ENCODE data around the gene MSH2. TPM values are rescaled to one million over a fixed set of nuclear protein-coding genes. Genes with fewer than 3 reads are reported as not detected.
A peak's percentile ranks its signal among the peaks of the same experiment; 100 is the strongest.

Gene MSH2
- total and polyA plus RNA-seq, 10 donors, result 7.1 to 19.4 (median 15.5) TPM

DNA sequence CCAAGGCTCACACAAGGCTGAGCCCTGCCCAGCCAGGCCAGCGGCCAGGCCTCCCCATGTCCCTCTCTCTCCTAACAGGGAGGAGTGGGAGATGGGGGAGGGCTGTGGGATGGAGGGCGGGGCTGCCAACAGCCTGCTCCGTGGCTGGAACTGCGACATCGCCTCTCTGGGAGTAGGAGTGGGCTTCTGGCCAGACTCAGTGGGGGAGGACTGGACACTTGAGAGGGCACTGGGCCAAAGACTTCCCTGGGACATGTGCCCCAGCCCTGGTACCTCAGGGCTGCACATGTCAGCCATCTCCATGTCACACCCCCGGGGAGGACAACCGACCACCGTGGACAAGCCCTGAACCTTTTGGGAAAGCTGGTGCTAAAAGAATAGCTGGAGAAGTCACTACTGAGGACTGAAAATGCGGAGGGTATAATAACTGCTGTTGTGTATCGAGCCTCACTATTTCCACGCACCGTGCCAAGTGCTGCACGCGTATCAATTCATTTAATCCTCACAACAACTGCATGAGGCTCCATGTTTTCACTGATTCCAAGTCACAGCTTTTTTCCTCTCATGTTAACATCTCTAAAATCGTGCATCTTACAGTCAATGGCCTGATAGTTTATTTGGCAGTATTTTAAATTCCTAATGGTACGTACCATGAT is 127.3 kb downstream of the MSH2 start:
- intact Hi-C loops (cut with DNase I; ENCODE audit: low total_unique reads), result no loop called here
- Histone ChIP-seq H3K4me3 (no peak overlapping the region), H3K9me3 (no peaks in the 10 kb centered on the region), H3K4me1 (no peaks in the 10 kb centered on the region), H3K36me3 (no peaks in the 10 kb centered on the region), H3K27ac (no peak overlapping the region), H3K27me3 (replicated peaks in 1 of 7) (no peaks in the 10 kb centered on the region)
- WGBS, 5 donors, result 75 to 92% (median 81%) methylated on average over 14 to 16 of the region's 16 CpGs
- TF ChIP-seq POLR2A (IDR thresholded peaks at IDR 0.05) (no peak), POLR2AphosphoS5 (IDR thresholded peaks at IDR 0.05) (peak in 1 of 3 donors; percentile 13)
- TF ChIP-seq, protein P1, sequence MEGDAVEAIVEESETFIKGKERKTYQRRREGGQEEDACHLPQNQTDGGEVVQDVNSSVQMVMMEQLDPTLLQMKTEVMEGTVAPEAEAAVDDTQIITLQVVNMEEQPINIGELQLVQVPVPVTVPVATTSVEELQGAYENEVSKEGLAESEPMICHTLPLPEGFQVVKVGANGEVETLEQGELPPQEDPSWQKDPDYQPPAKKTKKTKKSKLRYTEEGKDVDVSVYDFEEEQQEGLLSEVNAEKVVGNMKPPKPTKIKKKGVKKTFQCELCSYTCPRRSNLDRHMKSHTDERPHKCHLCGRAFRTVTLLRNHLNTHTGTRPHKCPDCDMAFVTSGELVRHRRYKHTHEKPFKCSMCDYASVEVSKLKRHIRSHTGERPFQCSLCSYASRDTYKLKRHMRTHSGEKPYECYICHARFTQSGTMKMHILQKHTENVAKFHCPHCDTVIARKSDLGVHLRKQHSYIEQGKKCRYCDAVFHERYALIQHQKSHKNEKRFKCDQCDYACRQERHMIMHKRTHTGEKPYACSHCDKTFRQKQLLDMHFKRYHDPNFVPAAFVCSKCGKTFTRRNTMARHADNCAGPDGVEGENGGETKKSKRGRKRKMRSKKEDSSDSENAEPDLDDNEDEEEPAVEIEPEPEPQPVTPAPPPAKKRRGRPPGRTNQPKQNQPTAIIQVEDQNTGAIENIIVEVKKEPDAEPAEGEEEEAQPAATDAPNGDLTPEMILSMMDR (IDR thresholded peaks at IDR 0.05 in 8 of 11, conservative IDR thresholded peaks at IDR 0.05 in 3 of 11), result no peak
- no peak for DNase-seq

DNA sequence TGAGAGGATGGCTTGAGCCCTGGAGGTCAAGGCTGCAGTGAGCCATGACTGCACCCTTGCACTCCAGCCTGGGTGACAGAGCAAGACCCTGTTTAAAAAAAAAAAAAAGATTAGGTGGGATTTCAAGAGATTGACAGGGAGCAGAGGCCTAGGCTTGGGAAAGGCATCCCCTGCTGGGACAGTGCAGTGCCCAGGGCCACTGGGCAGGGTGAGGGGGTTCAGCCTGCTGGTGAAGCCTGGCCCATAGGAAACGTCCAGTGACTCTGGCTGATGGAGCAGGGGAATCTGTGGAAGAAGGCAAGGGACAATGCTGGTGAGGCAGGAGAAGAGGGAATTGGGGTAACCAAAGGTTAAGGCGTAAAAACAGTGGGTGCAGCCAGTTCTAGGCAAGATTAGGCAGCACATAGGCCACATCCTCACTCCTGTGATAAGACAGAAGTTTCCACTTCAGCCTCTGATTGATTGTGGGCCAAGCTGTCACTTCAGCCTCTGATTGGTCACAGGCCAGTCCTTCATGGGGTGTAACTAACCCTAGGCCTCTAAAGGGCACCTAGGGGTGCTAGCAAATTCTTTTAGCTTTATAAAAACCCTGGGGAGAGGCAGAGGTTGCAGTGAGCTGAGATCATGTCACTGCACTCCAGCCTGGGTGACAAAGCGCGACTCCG is 128.6 kb downstream of the MSH2 start:
- H3K9me3 ChIP-seq, result no peaks in the 10 kb centered on the region
- H3K4me1 ChIP-seq, result peaks cover 0 to 10% (median 0%) of the 10 kb centered on the region in 6 donors
- no peaks in the 10 kb centered on the region for H3K27me3 ChIP-seq (replicated peaks in 1 of 7)
- H3K27ac ChIP-seq, result no peak overlapping the region
- no peak for DNase-seq
- H3K36me3 ChIP-seq, result no peaks in the 10 kb centered on the region
- TF ChIP-seq POLR2A (IDR thresholded peaks at IDR 0.05) (no peak), POLR2AphosphoS5 (IDR thresholded peaks at IDR 0.05) (no peak)
- TF ChIP-seq, protein P1 (IDR thresholded peaks at IDR 0.05 in 8 of 11, conservative IDR thresholded peaks at IDR 0.05 in 3 of 11), result no peak
- intact Hi-C loops (cut with DNase I; ENCODE audit: low total_unique reads), result no loop called here
- 89 to 98% (median 90%) methylated on average over 5 of the region's 5 CpGs for WGBS, 5 donors
- no peak overlapping the region for H3K4me3 ChIP-seq

Small RNA genes lying within 50 kb of the gene (microRNA-seq; reads per million reads assigned to microRNA genes)
- 0 reads per million in 3 donors for gene MIR559

Small RNA genes lying within 50 kb of the gene (small RNA-seq; reads per million reads assigned to genes)
- 0 reads per million in 4 donors for gene MIR559
- 0 reads per million in 4 donors for gene RF00017
- 0 reads per million in 4 donors for gene RN7SKP119

Other genes with a start within 250 kb of the MSH2 start
- 1 to 10 TPM in 3 of 7 donors, under 1 TPM in 3, not detected in 1; 0.20 to 2.2 (median 1.1) TPM for gene STPG4, start 247.8 kb upstream of the MSH2 start, total RNA-seq
- under 1 TPM in 1 of 3 donors, not detected in 2; 0.19 TPM for gene STPG4, start 247.8 kb upstream of the MSH2 start, polyA plus RNA-seq
- gene CALM2, start 226.6 kb upstream of the MSH2 start, total RNA-seq, result 100 to 1,000 TPM; 439 to 764 (median 629) TPM
- 100 to 1,000 TPM; 382 to 876 (median 555) TPM for gene CALM2, start 226.6 kb upstream of the MSH2 start, polyA plus RNA-seq
- gene EPCAM, start 33.8 kb upstream of the MSH2 start, total RNA-seq, result 1 to 10 TPM in 4 of 7 donors, under 1 TPM in 2, not detected in 1; 0.72 to 2.7 (median 1.5) TPM
- under 1 TPM; 0.59 to 0.96 (median 0.67) TPM for gene EPCAM, start 33.8 kb upstream of the MSH2 start, polyA plus RNA-seq
- gene KCNK12, start 167.8 kb downstream of the MSH2 start, total RNA-seq, result under 1 TPM in 6 of 7 donors, not detected in 1; 0.06 to 0.09 (median 0.08) TPM
- under 1 TPM; 0.03 to 0.27 (median 0.09) TPM for gene KCNK12, start 167.8 kb downstream of the MSH2 start, polyA plus RNA-seq

Measured in spleen (tissue), 11 donors.